ENCODE results near the gene NOC2L. TPM values are rescaled to one million over a fixed set of nuclear protein-coding genes. Genes with fewer than 3 reads are reported as not detected.
A peak's percentile ranks its signal among the peaks of the same experiment; 100 is the strongest.
"Not testable (repeated sequence)": the region's sequence is repeated elsewhere in the genome, so short reads cannot be mapped to it uniquely, and the experiment has no call there.

The NOC2L gene
- total RNA-seq, 1 donor from 2014 or later, result 32.5 TPM

GRCh38 chr1:994546-994945, 35.5 kb upstream of the NOC2L start:
- DNase-seq (ENCODE audit: low spot score); ATAC-seq: not testable (repeated sequence)

- ATAC-seq, result no peak
- DNase-seq (ENCODE audit: low spot score), result no peak
Measured at GRCh38 chr1:993379-993995, 34.4 kb upstream of the NOC2L start.

GRCh38 chr1:992362-992761, 33.3 kb upstream of the NOC2L start:
- ATAC-seq (no peak), DNase-seq (ENCODE audit: low spot score) (no peak)

- ATAC-seq (no peak), DNase-seq (ENCODE audit: low spot score) (no peak)
Measured at GRCh38 chr1:991895-992294, 32.8 kb upstream of the NOC2L start.

GRCh38 chr1:991275-991674, 32.2 kb upstream of the NOC2L start:
- not testable (repeated sequence) for ATAC-seq; DNase-seq (ENCODE audit: low spot score)

GRCh38 chr1:988061-988460, 29.0 kb upstream of the NOC2L start:
- not testable (repeated sequence) for DNase-seq (ENCODE audit: low spot score); ATAC-seq

- no peak for ATAC-seq
- DNase-seq (ENCODE audit: low spot score), result no peak
Measured at GRCh38 chr1:985126-985525, 26.1 kb upstream of the NOC2L start.

- ATAC-seq, result no peak
- DNase-seq (ENCODE audit: low spot score), result no peak
Measured at GRCh38 chr1:984476-984814, 25.4 kb upstream of the NOC2L start.

- DNase-seq (ENCODE audit: low spot score), result no peak
Measured at GRCh38 chr1:983798-984475, 24.9 kb upstream of the NOC2L start.

GRCh38 chr1:982765-983436, 23.8 kb upstream of the NOC2L start:
- ATAC-seq (no peak), DNase-seq (ENCODE audit: low spot score) (no peak)

More at GRCh38 chr1:983798-984475, 24.9 kb upstream of the NOC2L start:
- ATAC-seq, result peak; percentile 86

- ATAC-seq, result no peak
- no peak for DNase-seq (ENCODE audit: low spot score)
Measured at GRCh38 chr1:981955-982558, 23.0 kb upstream of the NOC2L start, which contains the start of gene PERM1. Gene PERM1, minus strand, starts transcription at chr1:982093. Its CDS starts 1,064 bp downstream, at chr1:981029.

- DNase-seq (ENCODE audit: low spot score) (no peak), ATAC-seq (no peak)
Measured at GRCh38 chr1:981491-981954, 22.5 kb upstream of the NOC2L start.

GRCh38 chr1:980602-981395, 21.7 kb upstream of the NOC2L start:
- DNase-seq (ENCODE audit: low spot score) (no peak), ATAC-seq (peak; percentile 36)

- ATAC-seq, result no peak
- DNase-seq (ENCODE audit: low spot score), result no peak
Measured at GRCh38 chr1:980137-980571, 21.1 kb upstream of the NOC2L start.

- ATAC-seq (no peak), DNase-seq (ENCODE audit: low spot score) (no peak)
Measured at GRCh38 chr1:979744-980072, 20.7 kb upstream of the NOC2L start.

- DNase-seq (ENCODE audit: low spot score), result no peak
- no peak for ATAC-seq
Measured at GRCh38 chr1:978835-979743, 20.0 kb upstream of the NOC2L start.

GRCh38 chr1:978069-978834, 19.2 kb upstream of the NOC2L start:
- no peak for DNase-seq (ENCODE audit: low spot score)
- ATAC-seq, result no peak

- not testable (repeated sequence) for ATAC-seq; DNase-seq (ENCODE audit: low spot score)
Measured at GRCh38 chr1:976791-977190, 17.7 kb upstream of the NOC2L start.
